Cardiac muscle cell (in vitro differentiated cells and primary cell): ENCODE data around the gene CATSPERE. TPM values are rescaled to one million over a fixed set of nuclear protein-coding genes. Genes with fewer than 3 reads are reported as not detected.

ENCODE experiments used
- DNase-seq, 2 donors: peaks; one replicate each; pipeline versions ENCODE4 v3.0.0 to v3.0.0-alpha.2; 2010 to 2017; ENCODE audit warnings: low read depth in 1 of 2, low spot score in 1 of 2
- H3K27ac ChIP-seq: fragments of 200-600 bp; sonication (generic); 2 replicates; pipeline ENCODE4 v1.5.1; 2016
- H3K27me3 ChIP-seq: fragments of 200-600 bp; sonication (generic); 2 replicates; pipeline ENCODE4 v1.6.0; 2016; ENCODE audit warnings: control low read depth
- H3K36me3 ChIP-seq: fragments of 200-600 bp; sonication (generic); 2 replicates; pipeline ENCODE4 v1.5.1; 2016; ENCODE audit warnings: control low read depth
- H3K4me1 ChIP-seq: fragments of 200-600 bp; sonication (generic); 2 replicates; pipeline ENCODE4 v1.8.1; 2017; ENCODE audit warnings: low read depth, mild to moderate bottlenecking, mixed run types
- H3K4me3 ChIP-seq: fragments of 200-600 bp; sonication (generic); 2 replicates; pipeline ENCODE4 v1.5.1; 2016; ENCODE audit warnings: mild to moderate bottlenecking
- H3K9me3 ChIP-seq: fragments of 200-600 bp; sonication (generic); 2 replicates; pipeline ENCODE4 v1.5.1; 2017; ENCODE audit warnings: low read depth, mild to moderate bottlenecking, control low read depth
- polyA plus RNA-seq: library from polyadenylated mRNA; unstranded; fragments of >200 nt; fragmentation: Nextera tagmentation; extraction: Ambion mirVana; gene quantifications from 2 replicates; pipeline ENCODE4 v1.2.1, GENCODE V29; 2016
- total RNA-seq: library from RNA; depleted of rRNA; stranded (reverse); fragments of >200 nt; gene quantifications from 2 replicates; pipeline ENCODE4 v1.2.3, GENCODE V29; 2016
- TF ChIP-seq, protein P1 (sequence below): IDR thresholded peaks from 2 replicates; pipeline ENCODE4 v1.5.1; 2012; ENCODE audit warnings: low read depth, mild to moderate bottlenecking, low read length

The CATSPERE gene
- total and polyA plus RNA-seq, 2 experiments from 2014 or later: 1.1 to 1.4 TPM

GRCh38 chr1:244636488-244637259 is 175.6 kb downstream of the CATSPERE start:
- H3K27me3 ChIP-seq: no peaks in the 10 kb centered on the region
- H3K27ac ChIP-seq: no peak overlapping the region
- H3K36me3 ChIP-seq: no peaks in the 10 kb centered on the region
- TF ChIP-seq, protein P1, sequence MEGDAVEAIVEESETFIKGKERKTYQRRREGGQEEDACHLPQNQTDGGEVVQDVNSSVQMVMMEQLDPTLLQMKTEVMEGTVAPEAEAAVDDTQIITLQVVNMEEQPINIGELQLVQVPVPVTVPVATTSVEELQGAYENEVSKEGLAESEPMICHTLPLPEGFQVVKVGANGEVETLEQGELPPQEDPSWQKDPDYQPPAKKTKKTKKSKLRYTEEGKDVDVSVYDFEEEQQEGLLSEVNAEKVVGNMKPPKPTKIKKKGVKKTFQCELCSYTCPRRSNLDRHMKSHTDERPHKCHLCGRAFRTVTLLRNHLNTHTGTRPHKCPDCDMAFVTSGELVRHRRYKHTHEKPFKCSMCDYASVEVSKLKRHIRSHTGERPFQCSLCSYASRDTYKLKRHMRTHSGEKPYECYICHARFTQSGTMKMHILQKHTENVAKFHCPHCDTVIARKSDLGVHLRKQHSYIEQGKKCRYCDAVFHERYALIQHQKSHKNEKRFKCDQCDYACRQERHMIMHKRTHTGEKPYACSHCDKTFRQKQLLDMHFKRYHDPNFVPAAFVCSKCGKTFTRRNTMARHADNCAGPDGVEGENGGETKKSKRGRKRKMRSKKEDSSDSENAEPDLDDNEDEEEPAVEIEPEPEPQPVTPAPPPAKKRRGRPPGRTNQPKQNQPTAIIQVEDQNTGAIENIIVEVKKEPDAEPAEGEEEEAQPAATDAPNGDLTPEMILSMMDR: no peak
- H3K9me3 ChIP-seq: no peaks in the 10 kb centered on the region
- no peak overlapping the region for H3K4me3 ChIP-seq
- DNase-seq: no peak
- no peaks in the 10 kb centered on the region for H3K4me1 ChIP-seq

DNA sequence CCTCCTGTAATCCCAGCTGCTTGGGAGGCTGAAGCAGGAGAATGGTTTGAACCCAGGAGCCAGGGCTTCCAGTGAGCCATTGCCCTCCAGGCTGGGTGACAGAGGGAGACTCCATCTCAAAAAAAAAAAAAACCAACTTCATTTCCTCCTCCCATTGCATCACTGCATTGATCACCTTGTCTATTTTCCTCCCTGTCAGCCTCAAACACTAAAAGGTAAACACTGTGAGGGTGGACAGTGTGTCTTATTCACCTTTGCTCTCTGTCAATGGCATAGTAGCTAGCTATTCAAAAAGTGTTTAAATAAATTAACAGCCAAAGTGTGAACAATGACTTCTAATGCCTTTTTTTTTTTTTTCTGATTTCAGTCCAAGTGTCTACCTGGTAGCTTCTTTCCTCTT is 178.5 kb downstream of the CATSPERE start:
- Histone ChIP-seq H3K4me1 (no peaks in the 10 kb centered on the region), H3K4me3 (no peak overlapping the region), H3K27ac (no peak overlapping the region), H3K36me3 (no peaks in the 10 kb centered on the region), H3K9me3 (no peaks in the 10 kb centered on the region), H3K27me3 (no peaks in the 10 kb centered on the region)
- TF ChIP-seq, protein P1: no peak
- DNase-seq: no peak

DNA sequence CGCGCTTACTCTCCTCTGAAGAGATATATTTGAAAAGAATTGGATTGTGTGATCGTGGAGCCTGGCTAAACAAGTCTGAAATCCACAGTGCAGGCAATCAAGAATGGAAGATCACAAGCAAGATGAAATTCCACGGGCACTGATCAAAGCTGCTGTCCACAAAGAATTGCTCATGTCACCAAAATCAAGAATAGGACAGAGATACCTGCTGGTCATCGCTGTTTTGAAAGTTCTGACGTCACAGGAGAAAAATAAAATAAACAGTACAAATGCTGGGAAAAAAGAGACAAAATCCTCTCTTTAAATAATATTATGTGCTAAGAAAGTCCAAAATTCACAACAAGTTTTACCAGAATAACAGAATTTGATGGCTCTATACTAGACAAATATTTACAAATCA is 179.8 kb downstream of the CATSPERE start:
- Histone ChIP-seq H3K4me3 (no peak overlapping the region), H3K9me3 (no peaks in the 10 kb centered on the region), H3K4me1 (no peaks in the 10 kb centered on the region), H3K27ac (no peak overlapping the region), H3K27me3 (no peaks in the 10 kb centered on the region), H3K36me3 (no peaks in the 10 kb centered on the region)
- TF ChIP-seq, protein P1: no peak
- DNase-seq: no peak

GRCh38 chr1:244642526-244642925 is 181.5 kb downstream of the CATSPERE start:
- Histone ChIP-seq H3K4me3 (no peak overlapping the region), H3K9me3 (no peaks in the 10 kb centered on the region), H3K4me1 (no peaks in the 10 kb centered on the region), H3K27me3 (no peaks in the 10 kb centered on the region), H3K36me3 (no peaks in the 10 kb centered on the region), H3K27ac (no peak overlapping the region)
- DNase-seq: no peak
- TF ChIP-seq, protein P1: no peak

DNA sequence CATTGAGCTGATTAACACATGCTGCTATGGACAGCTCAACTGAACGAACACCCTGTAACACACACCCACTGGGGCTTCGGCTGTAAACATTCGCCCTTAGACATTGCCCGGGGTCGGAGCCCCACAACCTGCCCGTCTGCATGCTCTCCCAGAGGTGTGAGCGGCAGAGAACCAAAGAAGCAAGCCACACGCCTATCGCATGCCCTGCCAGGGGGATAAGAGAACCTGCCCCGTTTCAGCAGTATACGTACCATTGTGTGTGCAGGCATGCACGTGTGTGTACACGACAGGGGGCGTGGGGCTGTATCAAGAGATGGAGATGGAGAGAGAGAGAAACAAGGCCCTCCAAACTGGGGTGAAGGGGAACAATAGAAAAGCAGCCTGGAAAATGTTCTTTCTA is 181.9 kb downstream of the CATSPERE start:
- Histone ChIP-seq H3K27ac (no peak overlapping the region), H3K27me3 (no peaks in the 10 kb centered on the region), H3K4me1 (no peaks in the 10 kb centered on the region), H3K36me3 (no peaks in the 10 kb centered on the region), H3K9me3 (no peaks in the 10 kb centered on the region), H3K4me3 (no peak overlapping the region)
- DNase-seq: no peak
- TF ChIP-seq, protein P1: no peak
